Measurements from ENCODE around the gene TBX21. TPM values are rescaled to one million over a fixed set of nuclear protein-coding genes. Genes with fewer than 3 reads are reported as not detected.

TBX21 gene
- total RNA-seq, 1 experiment from 2014 or later = 0.20 TPM

- DNase-seq (ENCODE audit: low read depth, low spot score) (no peak), ATAC-seq (no peak)
- Histone ChIP-seq H3K4me3 (replicated peaks in 1 of 2; ENCODE audit: low read depth in 1 of 2, low read length in 2 of 2) (no peak overlapping the region), H3K27ac (ENCODE audit: low read depth, low read length) (no peak overlapping the region), H4K20me1 (ENCODE audit: insufficient read depth) (no peaks in the 10 kb centered on the region), H3K9ac (ENCODE audit: low read length) (no peak overlapping the region), H3K36me3 (ENCODE audit: control insufficient read depth in 1 of 2, insufficient read depth in 2 of 2, low read length in 2 of 2) (no peaks in the 10 kb centered on the region), H2AFZ (ENCODE audit: low read depth, low read length, poor library complexity, severe bottlenecking) (no peak overlapping the region), H3K9me3 (ENCODE audit: control insufficient read depth in 1 of 2, insufficient read depth in 1 of 2, low read depth in 1 of 2, low read length in 2 of 2) (no peaks in the 10 kb centered on the region), H3K9me2 (ENCODE audit: insufficient read depth) (no peaks in the 10 kb centered on the region), H3K4me1 (ENCODE audit: control insufficient read depth in 1 of 2, insufficient read depth in 2 of 2, low read length in 2 of 2) (peaks cover 0 to 9% of the 10 kb centered on the region in 2 experiments; a peak in 2 of 4 replicates), H3K27me3 (ENCODE audit: insufficient read depth, low read length) (peaks cover 6% of the 10 kb centered on the region; the same call in 1 of the 2 replicates), H3K4me2 (ENCODE audit: low read length) (no peak overlapping the region), H3K79me2 (ENCODE audit: insufficient read depth, low read length) (no peaks in the 10 kb centered on the region)
- no TSS peak for BruUV-seq (replicated peaks)
- intact Hi-C loops (cut with micrococcal nuclease) = no loop called here
- CTCF ChIA-PET = no interaction called here
- TF ChIP-seq ELF1 (IDR thresholded peaks at IDR 0.05; ENCODE audit: borderline replicate concordance, low read depth) (no peak), CBX3 (IDR thresholded peaks at IDR 0.05; ENCODE audit: low read depth) (no peak), SP1 (IDR thresholded peaks at IDR 0.05; ENCODE audit: low read depth) (no peak), TCF7L2 (IDR thresholded peaks at IDR 0.05; ENCODE audit: borderline replicate concordance, extremely low read depth, insufficient read depth, insufficient read length) (no peak)
- RAD21 ChIA-PET (ENCODE audit: low non-redundant PET in 1 of 2, low total read pairs in 2 of 2, uncharacterized antibody in 2 of 2, unreplicated experiment in 2 of 2) = no interaction called here
- POLR2A ChIA-PET = interaction anchor here (0.6 kb wide), 1 partner anchor 61 kb away, joined by 3 read pairs; no protein-coding TSS in a partner anchor
Observed at GRCh38 chr17:47736501-47737495, 3.8 kb downstream of the TBX21 start.

- Histone ChIP-seq H2AFZ (ENCODE audit: low read depth, low read length, poor library complexity, severe bottlenecking) (no peak overlapping the region), H3K27me3 (ENCODE audit: insufficient read depth, low read length) (no peaks in the 10 kb centered on the region), H3K79me2 (ENCODE audit: insufficient read depth, low read length) (no peaks in the 10 kb centered on the region), H3K9me3 (ENCODE audit: control insufficient read depth in 1 of 2, insufficient read depth in 1 of 2, low read depth in 1 of 2, low read length in 2 of 2) (no peaks in the 10 kb centered on the region), H3K27ac (ENCODE audit: low read depth, low read length) (no peak overlapping the region), H3K9ac (ENCODE audit: low read length) (no peak overlapping the region), H3K36me3 (ENCODE audit: control insufficient read depth in 1 of 2, insufficient read depth in 2 of 2, low read length in 2 of 2) (no peaks in the 10 kb centered on the region), H3K4me3 (replicated peaks in 1 of 2; ENCODE audit: low read depth in 1 of 2, low read length in 2 of 2) (no peak overlapping the region), H3K9me2 (ENCODE audit: insufficient read depth) (no peaks in the 10 kb centered on the region), H4K20me1 (ENCODE audit: insufficient read depth) (no peaks in the 10 kb centered on the region), H3K4me1 (ENCODE audit: control insufficient read depth in 1 of 2, insufficient read depth in 2 of 2, low read length in 2 of 2) (peaks cover 0 to under 1% of the 10 kb centered on the region in 2 experiments; a peak in 1 of 4 replicates), H3K4me2 (ENCODE audit: low read length) (no peak overlapping the region)
- CTCF ChIA-PET = no interaction called here
- no peak for ATAC-seq
- no peak for DNase-seq (ENCODE audit: low read depth, low spot score)
- intact Hi-C loops (cut with micrococcal nuclease) = no loop called here
- BruUV-seq (replicated peaks) = no TSS peak
- POLR2A ChIA-PET = no interaction called here
- RAD21 ChIA-PET (ENCODE audit: low non-redundant PET in 1 of 2, low total read pairs in 2 of 2, uncharacterized antibody in 2 of 2, unreplicated experiment in 2 of 2) = no interaction called here
- no peak for TF ChIP-seq ELF1 (IDR thresholded peaks at IDR 0.05; ENCODE audit: borderline replicate concordance, low read depth)
- TF ChIP-seq ZNF274 (IDR thresholded peaks at IDR 0.05; ENCODE audit: low read depth, low read length) = no peak
- TF ChIP-seq POLR2A (IDR thresholded peaks at IDR 0.05; ENCODE audit: borderline replicate concordance, extremely low read depth, insufficient read depth, insufficient read length) = no peak
- no peak for TF ChIP-seq MAX (IDR thresholded peaks at IDR 0.05)
- TF ChIP-seq, protein P1, sequence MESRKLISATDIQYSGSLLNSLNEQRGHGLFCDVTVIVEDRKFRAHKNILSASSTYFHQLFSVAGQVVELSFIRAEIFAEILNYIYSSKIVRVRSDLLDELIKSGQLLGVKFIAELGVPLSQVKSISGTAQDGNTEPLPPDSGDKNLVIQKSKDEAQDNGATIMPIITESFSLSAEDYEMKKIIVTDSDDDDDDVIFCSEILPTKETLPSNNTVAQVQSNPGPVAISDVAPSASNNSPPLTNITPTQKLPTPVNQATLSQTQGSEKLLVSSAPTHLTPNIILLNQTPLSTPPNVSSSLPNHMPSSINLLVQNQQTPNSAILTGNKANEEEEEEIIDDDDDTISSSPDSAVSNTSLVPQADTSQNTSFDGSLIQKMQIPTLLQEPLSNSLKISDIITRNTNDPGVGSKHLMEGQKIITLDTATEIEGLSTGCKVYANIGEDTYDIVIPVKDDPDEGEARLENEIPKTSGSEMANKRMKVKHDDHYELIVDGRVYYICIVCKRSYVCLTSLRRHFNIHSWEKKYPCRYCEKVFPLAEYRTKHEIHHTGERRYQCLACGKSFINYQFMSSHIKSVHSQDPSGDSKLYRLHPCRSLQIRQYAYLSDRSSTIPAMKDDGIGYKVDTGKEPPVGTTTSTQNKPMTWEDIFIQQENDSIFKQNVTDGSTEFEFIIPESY (IDR thresholded peaks at IDR 0.05; ENCODE audit: extremely low read depth, insufficient replicate concordance, low read length) = no peak
- TF ChIP-seq FOSL1 (IDR thresholded peaks at IDR 0.05; ENCODE audit: low read depth) = no peak
- no peak for TF ChIP-seq YY1 (IDR thresholded peaks at IDR 0.05; ENCODE audit: extremely low read depth, insufficient replicate concordance, low read depth, low read length)
- TF ChIP-seq JUND (IDR thresholded peaks at IDR 0.05) = no peak
- TF ChIP-seq POLR2AphosphoS5 (IDR thresholded peaks at IDR 0.05; ENCODE audit: low read depth, low read length) = no peak
- no peak for TF ChIP-seq REST (IDR thresholded peaks at IDR 0.05; ENCODE audit: low read depth)
Observed at GRCh38 chr17:47738178-47738577, 5.1 kb downstream of the TBX21 start.
